H1 (cell line): ENCODE data around the gene APOL5. TPM values are rescaled to one million over a fixed set of nuclear protein-coding genes. Genes with fewer than 3 reads are reported as not detected.

ENCODE experiments used
- CTCF ChIA-PET: fragments of 300-600 bp; sonication (Branson Sonifier 250); formaldehyde crosslinking; loops from one replicate; lab custom pipeline; 2021; ENCODE audit not compliant: partially characterized antibody; lab: Charles Lee
- POLR2A ChIA-PET: fragments of 300-600 bp; sonication (Branson Sonifier 250); formaldehyde crosslinking; loops from one replicate; lab custom pipeline; 2021; ENCODE audit warnings: inconsistent platforms; ENCODE audit not compliant: partially characterized antibody; lab: Charles Lee
- DNase-seq, 2 experiments: peaks; one replicate each; pipeline versions ENCODE4 v3.0.0 to v3.0.0-alpha.2; 2010 to 2022; ENCODE audit warnings: low spot score in 2 of 2, low read depth in 1 of 2, mixed read lengths in 1 of 2
- FAIRE-seq: peaks from 2 replicates; lab custom pipeline; 2011; peaks lifted over from hg19 to GRCh38; lab: Jason Lieb, UNC
- H2AFZ ChIP-seq: 2 replicates; pipeline ENCODE4 v1.8.1; 2012; ENCODE audit warnings: low read length, inconsistent platforms
- H2AK5ac ChIP-seq: 2 replicates; pipeline ENCODE4 v1.6.1; 2013; ENCODE audit warnings: low read depth, low read length
- H2BK120ac ChIP-seq: replicated peaks from 2 replicates; pipeline ENCODE3; 2013; ENCODE audit warnings: low read depth, low read length, inconsistent platforms
- H2BK12ac ChIP-seq: 2 replicates; pipeline ENCODE4 v1.6.1; 2013; ENCODE audit warnings: low read depth, low read length
- H2BK15ac ChIP-seq: 2 replicates; pipeline ENCODE4 v1.6.1; 2013; ENCODE audit warnings: low read length
- H2BK20ac ChIP-seq: 2 replicates; pipeline ENCODE4 v1.6.1; 2013; ENCODE audit warnings: low read length
- H2BK5ac ChIP-seq: 2 replicates; pipeline ENCODE4 v1.6.1; 2013; ENCODE audit warnings: low read depth, low read length
- H3K14ac ChIP-seq: 2 replicates; pipeline ENCODE4 v1.6.1; 2013; ENCODE audit warnings: inconsistent platforms; ENCODE audit not compliant: insufficient read length
- H3K18ac ChIP-seq: 2 replicates; pipeline ENCODE4 v1.6.1; 2013; ENCODE audit warnings: low read length; ENCODE audit errors: extremely low read depth
- H3K23ac ChIP-seq: 2 replicates; pipeline ENCODE4 v1.6.1; 2013; ENCODE audit warnings: inconsistent platforms; ENCODE audit not compliant: insufficient read length
- H3K23me2 ChIP-seq: 2 replicates; pipeline ENCODE4 v1.6.1; 2013; ENCODE audit warnings: low read depth, low read length
- H3K27ac ChIP-seq: 2 replicates; pipeline ENCODE4 v1.6.1; 2011; ENCODE audit warnings: low read depth, low read length, inconsistent platforms
- H3K27me3 ChIP-seq, 4 experiments: replicated peaks in 1 of 4; 1 replicate in 1 of 4; 2 replicates in 3 of 4; pipeline versions ENCODE4 v1.6.1 to v1.8.1; 2011 to 2013; ENCODE audit warnings: low read length in 3 of 4, mild to moderate bottlenecking in 3 of 4, inconsistent platforms in 2 of 4, mixed read lengths in 2 of 4, moderate library complexity in 1 of 4; ENCODE audit not compliant: control insufficient read depth in 3 of 4, insufficient read depth in 3 of 4; ENCODE audit errors: extremely low read depth in 1 of 4
- H3K36me3 ChIP-seq, 4 experiments: 2 replicates each; pipeline versions ENCODE4 v1.6.1 to v1.8.1; 2011 to 2013; ENCODE audit warnings: mild to moderate bottlenecking in 4 of 4, low read length in 3 of 4, moderate library complexity in 2 of 4, control low read depth in 1 of 4, inconsistent platforms in 1 of 4; ENCODE audit not compliant: insufficient read depth in 4 of 4, control insufficient read depth in 2 of 4
- H3K4ac ChIP-seq: replicated peaks from 2 replicates; pipeline ENCODE3; 2013; ENCODE audit warnings: low read length, low read depth, mixed read lengths, inconsistent platforms; ENCODE audit not compliant: insufficient read length
- H3K4me1 ChIP-seq, 4 experiments: replicated peaks in 1 of 4; 1 replicate in 1 of 4; 2 replicates in 3 of 4; pipeline versions ENCODE4 v1.6.1 to v1.8.1; 2011 to 2013; ENCODE audit warnings: low read length in 3 of 4, inconsistent platforms in 2 of 4, mixed read lengths in 1 of 4; ENCODE audit not compliant: insufficient read depth in 4 of 4, control insufficient read depth in 3 of 4
- H3K4me2 ChIP-seq, 2 experiments: 2 replicates each; pipeline versions ENCODE4 v1.6.1 to v1.8.1; 2011 to 2013; ENCODE audit warnings: low read depth in 2 of 2, low read length in 2 of 2, control low read depth in 1 of 2, inconsistent platforms in 1 of 2, mild to moderate bottlenecking in 1 of 2; ENCODE audit not compliant: insufficient read depth in 1 of 2
- H3K4me3 ChIP-seq, 4 experiments: fragments of 200-600, 300-600 bp in 1 of 4; sonication (generic), shearing (Covaris generic), sonication (Bioruptor Twin) in 1 of 4; 2 replicates each; pipeline versions ENCODE4 v1.5.1 to v1.8.1; 2011 to 2016; ENCODE audit warnings: low read length in 4 of 4, low read depth in 3 of 4, control low read depth in 2 of 4, inconsistent platforms in 2 of 4, mild to moderate bottlenecking in 2 of 4, mixed read lengths in 1 of 4, moderate library complexity in 1 of 4; ENCODE audit not compliant: insufficient read depth in 2 of 4; ENCODE audit errors: extremely low read depth in 1 of 4
- H3K56ac ChIP-seq: replicated peaks from 2 replicates; pipeline ENCODE3; 2013; ENCODE audit warnings: low read depth, mild to moderate bottlenecking, mixed read lengths, low read length, inconsistent platforms; ENCODE audit not compliant: insufficient read length
- H3K79me1 ChIP-seq: 2 replicates; pipeline ENCODE4 v1.6.1; 2013; ENCODE audit warnings: low read depth, low read length, control low read depth
- H3K79me2 ChIP-seq, 2 experiments: 2 replicates each; pipeline versions ENCODE4 v1.6.1 to v1.8.1; 2012 to 2013; ENCODE audit warnings: low read length in 2 of 2, mild to moderate bottlenecking in 2 of 2, inconsistent platforms in 1 of 2; ENCODE audit not compliant: insufficient read depth in 2 of 2, control insufficient read depth in 1 of 2
- H3K9ac ChIP-seq, 4 experiments: replicated peaks in 1 of 4; 1 replicate in 1 of 4; 2 replicates in 3 of 4; pipeline versions ENCODE4 v1.6.1 to v1.8.1; 2011 to 2013; ENCODE audit warnings: low read depth in 3 of 4, low read length in 3 of 4, control low read depth in 2 of 4, mild to moderate bottlenecking in 2 of 4, moderate library complexity in 2 of 4, inconsistent platforms in 1 of 4; ENCODE audit errors: extremely low read depth in 1 of 4
- H3K9me3 ChIP-seq, 2 experiments: 2 replicates each; pipeline versions ENCODE4 v1.6.1 to v1.8.1; 2012 to 2013; ENCODE audit warnings: mild to moderate bottlenecking in 2 of 2, moderate library complexity in 2 of 2, control low read depth in 1 of 2, inconsistent platforms in 1 of 2, low read depth in 1 of 2, low read length in 1 of 2, mixed read lengths in 1 of 2; ENCODE audit not compliant: insufficient read depth in 2 of 2
- H4K20me1 ChIP-seq, 2 experiments: replicated peaks in 1 of 2; 2 replicates each; pipeline versions ENCODE3 to v1.8.1; 2011 to 2013; ENCODE audit warnings: inconsistent platforms in 2 of 2, low read length in 2 of 2, mild to moderate bottlenecking in 1 of 2; ENCODE audit not compliant: insufficient read depth in 2 of 2, control insufficient read depth in 1 of 2
- H4K5ac ChIP-seq: 2 replicates; pipeline ENCODE4 v1.6.1; 2013; ENCODE audit warnings: low read length, low read depth, mixed read lengths, inconsistent platforms; ENCODE audit not compliant: insufficient read length
- H4K8ac ChIP-seq: 2 replicates; pipeline ENCODE4 v1.8.0; 2013; ENCODE audit warnings: mild to moderate bottlenecking, moderate library complexity, low read length, inconsistent platforms; ENCODE audit not compliant: insufficient read depth; ENCODE audit errors: extremely low read depth
- H4K91ac ChIP-seq: replicated peaks from 2 replicates; pipeline ENCODE3; 2013; ENCODE audit warnings: low read length, mixed read lengths, inconsistent platforms; ENCODE audit not compliant: insufficient read length
- WGBS, 2 experiments: shearing (Covaris generic) in 1 of 2; methylation state at CpG; one replicate each; pipeline versions ENCODE4 v1.1.6 to v1.1.7; 2013 to 2015; ENCODE audit warnings: low lambda C conversion rate in 2 of 2, mixed read lengths in 2 of 2, inconsistent platforms in 1 of 2, low coverage in 1 of 2, missing lambda C conversion rate in 1 of 2; ENCODE audit not compliant: insufficient replicate concordance in 2 of 2, insufficient coverage in 1 of 2, insufficient read length in 1 of 2; ENCODE audit errors: extremely low coverage in 1 of 2, missing lambda C conversion rate in 1 of 2; 5-methylcytosine and 5-hydroxymethylcytosine counted together
- long read RNA-seq, 2 experiments: library from RNA in 1 of 2; library from capped mRNA in 1 of 2; stranded (forward); transcript quantifications; one replicate each; pipeline ENCODE4 v2.0.0, GENCODE V29; 2021; ENCODE audit warnings: inconsistent platforms in 1 of 2
- polyA minus RNA-seq, 3 experiments: library from RNA; depleted of rRNA, polyadenylated mRNA; stranded (reverse); fragments of >200 nt; gene quantifications; 1 replicate in 2 of 3; 2 replicates in 1 of 3; pipeline ENCODE4 v1.2.3, GENCODE V29; 2011
- polyA plus RNA-seq, 7 experiments: library from polyadenylated mRNA; depleted of rRNA in 3 of 7; stranded (reverse) in 5 of 7; unstranded in 2 of 7; fragments of >200 nt in 5 of 7; fragments of 200-250 nt in 2 of 7; gene quantifications; 1 replicate in 5 of 7; 2 replicates in 1 of 7; 4 replicates in 1 of 7; pipeline versions ENCODE4 v1.2.1 to v1.2.3, GENCODE V29; 2011 to 2013; ENCODE audit warnings: missing spikeins in 2 of 7, mixed read lengths in 2 of 7
- total RNA-seq: library from RNA; stranded (reverse); fragmentation: NEBNext Ultra II Directional; extraction: Animal tissue kit (Norgen Biotek cat#: 25700); gene quantifications from 2 replicates; pipeline ENCODE4 v1.2.1, GENCODE V29; 2021

APOL5 gene, protein sequence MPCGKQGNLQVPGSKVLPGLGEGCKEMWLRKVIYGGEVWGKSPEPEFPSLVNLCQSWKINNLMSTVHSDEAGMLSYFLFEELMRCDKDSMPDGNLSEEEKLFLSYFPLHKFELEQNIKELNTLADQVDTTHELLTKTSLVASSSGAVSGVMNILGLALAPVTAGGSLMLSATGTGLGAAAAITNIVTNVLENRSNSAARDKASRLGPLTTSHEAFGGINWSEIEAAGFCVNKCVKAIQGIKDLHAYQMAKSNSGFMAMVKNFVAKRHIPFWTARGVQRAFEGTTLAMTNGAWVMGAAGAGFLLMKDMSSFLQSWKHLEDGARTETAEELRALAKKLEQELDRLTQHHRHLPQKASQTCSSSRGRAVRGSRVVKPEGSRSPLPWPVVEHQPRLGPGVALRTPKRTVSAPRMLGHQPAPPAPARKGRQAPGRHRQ
- total RNA-seq (not detected in 2 replicates), polyA plus RNA-seq (2011; rRNA removed) (not detected in 2 replicates), polyA minus RNA-seq (2011; rRNA and poly(A)+ RNA removed) (not detected in 2 replicates)
- not detected for polyA plus RNA-seq (2011; cell fraction: cytosol; rRNA removed)
- polyA plus RNA-seq (2011; cell fraction: nucleus; rRNA removed) = not detected
- not detected in 4 replicates for polyA plus RNA-seq (2012, experiment 1 of 2)
- not detected for polyA plus RNA-seq (2012, experiment 2 of 2)
- polyA plus RNA-seq (2013, experiment 1 of 2) = not detected
- polyA plus RNA-seq (2013, experiment 2 of 2) = not detected
- not detected for polyA minus RNA-seq (2011; cell fraction: cytosol; rRNA and poly(A)+ RNA removed)
- not detected for polyA minus RNA-seq (2011; cell fraction: nucleus; rRNA and poly(A)+ RNA removed)
- long read RNA-seq, experiment 1 = 0 reads
- long read RNA-seq, experiment 2 = 0 reads

DNA sequence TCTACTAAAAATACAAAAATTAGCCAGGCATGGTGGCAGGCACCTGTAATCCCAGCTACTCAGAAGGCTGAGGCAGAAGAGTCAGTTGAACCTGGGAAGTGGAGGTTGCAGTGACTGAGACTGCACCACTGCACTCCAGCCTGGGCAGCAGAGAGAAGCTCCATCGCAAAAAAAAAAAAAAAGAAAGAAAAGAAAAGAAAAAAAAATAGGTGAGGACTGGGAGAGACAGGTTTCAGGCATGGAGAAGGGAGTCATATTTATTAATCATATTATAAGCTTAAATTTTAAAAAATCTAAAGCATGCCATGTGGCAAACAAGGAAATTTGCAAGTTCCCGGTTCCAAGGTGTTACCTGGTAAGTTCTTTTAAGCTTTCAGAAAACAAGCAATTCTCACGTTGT lies at the start of gene APOL5:
Gene APOL5 (plus strand): TSS at position 301 of the 400 bp plus-strand sequence. CDS start 0 bp downstream, at position 301.
- FAIRE-seq = no peak
- Histone ChIP-seq H3K27me3 (no peaks in the 10 kb centered on the region), H3K4me2 (no peak within 1 kb of the TSS), H3K14ac (no peak within 1 kb of the TSS), H4K5ac (no peak within 1 kb of the TSS), H2BK12ac (no peak within 1 kb of the TSS), H2BK120ac (no peak within 1 kb of the TSS), H3K4me1 (no peaks in the 10 kb centered on the region), H3K79me2 (no peaks in the 10 kb centered on the region), H3K79me1 (no peaks in the 10 kb centered on the region), H2BK5ac (no peak within 1 kb of the TSS), H3K18ac (no peak within 1 kb of the TSS), H3K4me3 (no peak within 1 kb of the TSS), H2BK20ac (no peak within 1 kb of the TSS), H3K56ac (no peak within 1 kb of the TSS), H4K8ac (no peak within 1 kb of the TSS), H4K91ac (no peak within 1 kb of the TSS), H3K27ac (no peak within 1 kb of the TSS), H3K9me3 (peaks cover 0 to 3% of the 10 kb centered on the region in 2 experiments; a peak in 2 of 4 replicates), H4K20me1 (no peaks in the 10 kb centered on the region), H3K23me2 (no peaks in the 10 kb centered on the region), H3K23ac (no peak within 1 kb of the TSS), H3K4ac (no peak within 1 kb of the TSS), H2BK15ac (no peak within 1 kb of the TSS), H3K9ac (no peak within 1 kb of the TSS), H2AK5ac (no peak within 1 kb of the TSS), H2AFZ (no peak within 1 kb of the TSS), H3K36me3 (no peaks in the 10 kb centered on the region)
- no peak for DNase-seq
- CTCF ChIA-PET = interaction anchor here (0.7 to 1.4 kb wide), 3 partner anchors 33 to 198 kb away, joined by 4 to 5 read pairs (median 4); no protein-coding TSS in a partner anchor
- POLR2A ChIA-PET = no interaction called here
- WGBS, 2 experiments = 80% methylated on average over 2 of the region's 3 CpGs; no CpG with 5 or more reads in 1 of the 2 experiments
